CD4-positive, alpha-beta T cell treated with Interferon gamma for 1 hour (primary cell): ENCODE results near the gene OR6K3.
"Not testable (repeated sequence)": the region's sequence is repeated elsewhere in the genome, so short reads cannot be mapped to it uniquely, and the experiment has no call there.

Experiments used
- DNase-seq: peaks from one replicate; pipeline ENCODE4 v3.0.0-alpha.2; 2020

Gene OR6K3, protein sequence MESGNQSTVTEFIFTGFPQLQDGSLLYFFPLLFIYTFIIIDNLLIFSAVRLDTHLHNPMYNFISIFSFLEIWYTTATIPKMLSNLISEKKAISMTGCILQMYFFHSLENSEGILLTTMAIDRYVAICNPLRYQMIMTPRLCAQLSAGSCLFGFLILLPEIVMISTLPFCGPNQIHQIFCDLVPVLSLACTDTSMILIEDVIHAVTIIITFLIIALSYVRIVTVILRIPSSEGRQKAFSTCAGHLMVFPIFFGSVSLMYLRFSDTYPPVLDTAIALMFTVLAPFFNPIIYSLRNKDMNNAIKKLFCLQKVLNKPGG

GRCh38 chr1:158720620-158721019 is at the start of gene OR6K3:
OR6K3 (minus strand) TSS chr1:158720720; CDS start chr1:158718115, 2,605 bp downstream.
- DNase-seq = no peak

DNA sequence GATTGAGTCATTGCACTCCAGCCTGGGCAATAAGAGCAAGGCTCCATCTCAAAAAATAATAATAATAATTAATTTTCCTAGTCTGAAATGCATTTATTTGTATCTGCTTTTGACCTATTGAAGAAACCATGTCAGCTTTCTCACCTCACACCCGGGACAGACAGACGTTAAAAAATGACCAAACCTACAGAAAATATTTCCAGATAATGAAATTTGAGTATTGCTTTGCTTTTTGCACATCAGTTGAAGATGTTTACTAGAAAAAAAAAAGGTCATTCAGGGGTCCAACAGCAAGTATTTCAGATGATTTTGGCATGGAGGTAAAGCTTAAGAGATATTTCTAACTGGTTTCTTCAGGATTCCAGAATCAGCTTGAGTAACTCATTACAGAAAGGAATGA is 33.9 kb upstream of the OR6K3 start, which contains the start of gene OR6K6:
TSS of gene OR6K6 (plus strand) at position 301 of the 400 bp plus-strand sequence. CDS start 168 bp downstream, outside the sequence.
- DNase-seq = no peak

DNA sequence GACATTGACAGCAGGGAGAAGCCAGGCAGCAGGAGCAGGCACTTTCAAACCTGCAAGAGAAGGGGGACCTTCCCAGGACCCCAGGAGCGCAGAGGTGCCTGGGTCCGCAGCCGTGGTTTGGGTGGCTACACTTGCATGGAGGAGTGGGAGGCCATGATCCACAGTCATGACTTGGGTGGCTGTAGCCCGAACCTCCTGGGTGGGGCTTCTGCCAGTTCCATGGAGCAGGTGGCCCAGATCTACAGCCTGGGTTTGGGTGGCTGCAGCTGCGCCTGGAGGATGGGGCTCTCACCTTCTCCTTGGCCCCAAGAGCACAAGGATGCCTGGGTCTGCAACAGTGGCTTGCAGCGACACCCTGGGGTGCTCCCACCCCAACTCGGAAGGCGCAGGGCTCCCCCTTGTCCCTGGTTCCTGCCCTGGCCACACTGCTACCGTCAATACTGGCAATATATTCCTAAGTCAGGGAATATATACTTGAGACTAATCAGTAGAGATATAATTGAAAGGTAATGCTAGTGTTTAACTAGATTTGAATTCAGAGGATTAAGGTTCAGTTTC is 31.7 kb upstream of the OR6K3 start:
- DNase-seq = no peak

- no peak for DNase-seq
These were observed 15.3 kb upstream of the OR6K3 start for GRCh38 chr1:158735848-158736247.

DNA sequence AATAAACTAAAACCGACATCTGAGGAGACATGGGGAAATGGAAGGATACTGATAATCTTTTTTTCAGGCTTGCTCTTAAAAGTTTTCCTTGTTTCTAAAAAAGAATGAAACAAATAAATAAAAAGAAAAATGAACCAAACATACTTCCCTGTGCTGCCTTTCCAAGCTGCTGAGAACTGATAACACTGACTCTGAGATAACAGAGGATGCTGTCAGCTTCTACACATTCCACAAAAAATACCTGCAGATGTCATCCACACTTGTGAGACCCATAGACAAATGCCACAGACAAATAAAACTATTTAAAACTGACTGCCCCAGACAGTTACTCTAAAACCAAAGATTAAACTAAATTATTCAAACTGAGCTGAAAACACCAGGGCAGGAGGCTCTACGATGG is 12.0 kb upstream of the OR6K3 start:
- DNase-seq = no peak

GRCh38 chr1:158731707-158732106 is 11.2 kb upstream of the OR6K3 start:
- DNase-seq = no peak

GRCh38 chr1:158730453-158730852 is 9.9 kb upstream of the OR6K3 start:
- DNase-seq = no peak

- DNase-seq = no peak
These were observed 8.1 kb upstream of the OR6K3 start for GRCh38 chr1:158728510-158729225.

DNA sequence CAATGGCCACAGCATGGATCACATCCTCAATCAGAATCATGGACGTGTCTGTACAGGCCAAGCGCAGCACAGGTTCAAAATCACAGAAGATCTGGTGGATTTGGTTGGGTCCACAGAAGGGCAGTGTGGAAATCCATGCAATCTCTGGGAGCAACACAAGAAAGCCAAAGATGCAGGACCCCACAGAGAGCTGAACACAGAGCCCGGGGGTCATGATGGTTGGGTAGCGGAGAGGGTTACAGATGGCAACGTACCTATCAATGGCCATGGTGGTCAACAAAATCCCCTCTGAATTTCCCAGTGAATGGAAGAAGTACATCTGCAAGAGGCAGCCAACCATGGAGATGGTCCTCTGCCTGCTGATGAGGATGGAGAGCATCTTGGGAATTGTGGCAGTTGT is 3.9 kb upstream of the OR6K3 start:
- no peak for DNase-seq

- no peak for DNase-seq
These were observed 856 bp downstream of the OR6K3 start for GRCh38 chr1:158719664-158720063.

GRCh38 chr1:158717344-158717743 is 3.2 kb downstream of the OR6K3 start:
- no peak for DNase-seq

DNA sequence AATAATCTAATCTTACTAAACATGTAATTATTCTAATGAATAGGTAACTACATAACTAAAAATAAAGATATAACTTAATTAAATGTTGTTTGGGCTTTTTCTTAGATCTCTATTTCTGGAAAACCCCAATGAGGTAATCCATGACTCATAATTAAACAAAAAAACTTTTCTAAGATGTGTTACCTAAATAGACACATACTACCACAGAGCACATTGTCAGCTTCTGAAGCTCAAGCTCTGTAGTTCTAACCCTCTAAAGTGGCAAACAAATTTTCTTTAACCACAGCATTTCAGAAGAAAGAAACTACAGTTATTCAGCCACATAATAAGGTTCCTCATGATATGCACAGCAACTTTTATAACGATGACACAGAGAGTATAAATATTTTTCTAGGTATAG is 4.2 kb downstream of the OR6K3 start:
- no peak for DNase-seq

GRCh38 chr1:158714754-158715153 is 5.8 kb downstream of the OR6K3 start:
- DNase-seq = no peak

DNA sequence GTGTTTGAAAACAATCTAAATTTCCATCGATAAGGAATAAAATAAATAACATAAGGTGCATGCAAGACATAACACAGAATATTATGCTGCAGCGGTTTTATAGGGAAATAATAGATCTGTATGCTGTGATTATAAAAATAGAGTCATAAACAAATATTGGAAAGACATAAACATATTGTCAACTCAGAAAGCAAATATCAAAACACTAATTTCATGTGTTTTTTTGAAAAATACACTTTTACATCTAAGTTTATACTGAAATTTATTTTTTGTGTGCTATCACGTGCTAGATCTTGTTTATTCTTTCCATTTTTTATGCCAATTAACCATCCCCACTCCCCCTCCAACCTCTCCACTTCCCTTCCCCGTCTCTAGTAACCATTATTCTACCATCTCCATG is 9.4 kb downstream of the OR6K3 start:
- no peak for DNase-seq

DNA sequence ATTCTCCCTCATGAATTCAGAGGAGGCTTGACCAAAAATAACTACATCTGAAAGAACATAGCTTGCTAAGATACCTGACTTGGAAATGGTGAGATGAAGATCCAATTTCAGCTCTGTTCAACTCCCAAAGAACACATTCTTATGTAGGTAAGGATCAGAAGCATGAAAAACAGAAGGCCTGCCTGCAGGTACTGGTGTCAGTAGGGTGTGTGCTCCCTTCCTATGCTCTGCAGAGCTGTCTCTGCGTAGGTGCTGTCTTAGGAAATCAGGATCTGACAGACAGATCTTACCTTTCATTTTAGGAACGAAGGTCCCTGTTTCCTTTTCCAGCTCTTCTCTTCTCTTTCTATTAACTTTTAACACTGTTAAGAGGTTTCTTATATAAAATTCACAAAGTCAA is 14.4 kb downstream of the OR6K3 start:
- DNase-seq = no peak

DNA sequence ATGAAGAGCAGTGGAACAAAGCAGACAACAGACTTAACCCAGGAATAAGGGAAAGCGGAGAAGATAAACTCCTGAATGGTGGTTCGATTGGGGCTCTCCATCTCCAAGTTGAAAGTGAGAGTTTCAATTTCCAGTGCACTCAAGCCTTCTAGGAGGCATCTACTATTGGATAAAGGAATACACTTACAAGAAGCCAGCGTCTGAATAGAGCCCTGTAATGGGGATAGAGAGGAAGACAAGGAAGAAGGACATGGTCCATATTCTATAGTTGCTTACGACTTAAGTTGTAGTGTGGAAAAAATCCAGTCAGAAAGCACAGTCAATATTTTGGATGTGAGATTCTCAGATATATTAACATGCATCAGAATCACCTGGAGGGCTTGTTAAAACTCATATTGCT is 20.0 kb downstream of the OR6K3 start, which contains the start of gene OR6K2:
TSS of gene OR6K2 (minus strand) at position 101 of the 400 bp plus-strand sequence. CDS start at position 101, 0 bp downstream.
- no peak for DNase-seq

DNA sequence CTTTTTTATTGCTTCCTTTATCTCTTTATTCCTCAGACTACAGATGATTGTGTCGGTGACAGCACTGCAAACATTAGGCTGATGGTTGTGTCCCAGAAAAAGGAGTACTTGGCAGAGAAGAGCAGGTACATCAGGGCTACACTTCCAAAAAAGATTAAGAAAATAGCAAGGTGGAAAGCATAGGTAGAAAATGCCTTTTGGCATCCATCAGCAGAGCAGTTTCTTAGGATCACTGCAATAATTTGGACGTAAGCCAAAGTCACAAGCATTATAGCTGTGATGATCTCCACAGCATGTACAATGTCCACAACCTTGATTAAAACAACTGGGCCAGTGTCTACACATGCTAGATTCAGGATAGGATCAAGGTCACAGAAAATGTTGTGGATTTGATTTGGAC is 25.9 kb downstream of the OR6K3 start:
- DNase-seq = no peak

DNA sequence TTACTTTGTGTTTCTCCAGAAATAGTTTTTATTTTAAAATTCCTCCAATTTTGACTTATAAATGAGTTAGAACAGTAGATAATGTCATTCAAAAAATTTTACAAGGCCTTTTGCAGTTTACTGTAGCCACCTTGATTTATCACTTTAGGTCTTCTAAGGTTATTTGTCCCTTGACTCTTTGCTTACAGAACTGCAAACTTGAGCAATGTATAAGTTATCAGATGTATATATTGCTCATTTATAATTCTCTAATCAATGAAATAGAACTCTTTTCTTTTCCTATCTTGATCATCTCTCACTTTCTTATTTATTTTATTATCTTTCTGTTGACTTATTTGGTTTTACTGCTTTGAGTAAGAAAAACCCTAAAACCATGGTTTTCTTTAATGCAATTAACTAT is 28.2 kb downstream of the OR6K3 start:
- DNase-seq = no peak

DNA sequence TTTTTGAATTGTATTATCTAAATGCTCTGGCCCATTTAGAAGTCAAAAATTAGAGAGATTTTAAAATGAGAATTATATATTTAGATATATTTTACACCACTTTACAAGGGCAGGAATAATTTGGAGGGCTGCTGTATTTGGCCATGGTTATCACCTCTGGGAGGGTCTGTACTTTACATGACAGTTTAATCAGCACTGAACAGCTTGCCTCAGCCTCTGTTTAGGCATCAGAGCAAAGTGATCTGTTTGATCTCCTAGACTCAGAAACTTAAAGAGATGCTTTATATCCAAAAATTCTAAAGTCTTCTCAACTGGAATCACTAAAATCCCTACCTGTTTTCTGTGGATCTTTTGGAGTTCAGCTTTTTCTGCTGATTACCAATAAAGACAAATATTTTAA is 28.6 kb downstream of the OR6K3 start:
- no peak for DNase-seq

DNA sequence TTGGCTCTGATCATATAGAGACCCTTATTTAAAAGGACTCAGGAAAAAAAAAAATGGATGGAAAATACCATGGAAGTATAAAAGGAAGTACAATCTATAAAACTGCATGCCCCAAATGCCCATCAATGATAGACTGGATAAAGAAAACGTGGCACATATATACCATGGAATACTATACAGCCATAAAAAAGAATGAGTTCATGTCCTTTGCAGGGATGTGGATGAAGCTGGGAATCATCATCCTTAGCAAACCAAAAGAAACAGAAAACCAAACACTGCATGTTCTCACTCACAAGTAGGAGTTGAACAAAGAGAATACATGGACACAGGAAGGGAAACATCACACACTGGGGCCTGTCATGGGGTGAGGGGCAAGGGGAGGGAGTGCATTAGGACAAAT is 29.4 kb downstream of the OR6K3 start:
- DNase-seq = not testable (repeated sequence)

DNA sequence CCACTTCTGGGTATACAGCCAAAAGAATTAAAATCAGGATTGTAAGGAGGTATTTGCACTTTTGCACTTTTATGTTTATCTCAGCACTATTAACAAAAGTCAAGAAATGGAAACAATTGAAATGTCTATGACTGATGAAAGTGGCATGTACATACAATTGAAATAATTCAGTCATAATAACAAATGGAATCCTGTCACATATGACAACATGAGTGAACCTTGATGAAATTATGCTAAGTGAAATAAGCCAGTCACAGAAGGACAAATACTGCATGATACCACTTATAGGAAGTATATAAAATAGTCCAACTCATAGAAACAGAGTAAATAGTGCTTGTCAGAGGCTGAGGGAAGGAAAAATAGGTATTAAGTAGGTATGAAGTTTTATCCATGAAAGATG is 30.6 kb downstream of the OR6K3 start:
- no peak for DNase-seq

- no peak for DNase-seq
These were observed 31.4 kb downstream of the OR6K3 start for GRCh38 chr1:158689110-158689509.

GRCh38 chr1:158688343-158688742 is 32.2 kb downstream of the OR6K3 start:
- DNase-seq = not testable (repeated sequence)

GRCh38 chr1:158687037-158687436 is 33.5 kb downstream of the OR6K3 start:
- DNase-seq = no peak
